ENCODE data around the gene APMAP.

APMAP gene

GRCh38 chr20:24986436-24987015 lies 6.0 kb downstream of the APMAP start:
- H3K9me3 ChIP-seq (ENCODE audit: severe bottlenecking), result no peaks in the 10 kb centered on the region
- no peaks in the 10 kb centered on the region for H3K27me3 ChIP-seq (ENCODE audit: insufficient read depth, low read depth, severe bottlenecking)
- no peak for DNase-seq
- TF ChIP-seq CTCF (IDR thresholded peaks at IDR 0.05; ENCODE audit: low read depth, low read length), result no peak
- no peak overlapping the region for H3K27ac ChIP-seq
- peaks cover 39% of the 10 kb centered on the region for H3K36me3 ChIP-seq
- H3K4me3 ChIP-seq (ENCODE audit: low read depth, low read length), result no peak overlapping the region

GRCh38 chr20:24985802-24986201 lies 6.7 kb downstream of the APMAP start:
- H3K4me3 ChIP-seq (ENCODE audit: low read depth, low read length), result no peak overlapping the region
- H3K27ac ChIP-seq, result no peak overlapping the region
- no peaks in the 10 kb centered on the region for H3K27me3 ChIP-seq (ENCODE audit: insufficient read depth, low read depth, severe bottlenecking)
- DNase-seq, result no peak
- TF ChIP-seq CTCF (IDR thresholded peaks at IDR 0.05; ENCODE audit: low read depth, low read length), result no peak
- H3K36me3 ChIP-seq, result peaks cover 46% of the 10 kb centered on the region
- H3K9me3 ChIP-seq (ENCODE audit: severe bottlenecking), result no peaks in the 10 kb centered on the region

- H3K36me3 ChIP-seq, result peaks cover 47% of the 10 kb centered on the region
Observed at GRCh38 chr20:24984961-24985640, 7.5 kb downstream of the APMAP start.

DNA sequence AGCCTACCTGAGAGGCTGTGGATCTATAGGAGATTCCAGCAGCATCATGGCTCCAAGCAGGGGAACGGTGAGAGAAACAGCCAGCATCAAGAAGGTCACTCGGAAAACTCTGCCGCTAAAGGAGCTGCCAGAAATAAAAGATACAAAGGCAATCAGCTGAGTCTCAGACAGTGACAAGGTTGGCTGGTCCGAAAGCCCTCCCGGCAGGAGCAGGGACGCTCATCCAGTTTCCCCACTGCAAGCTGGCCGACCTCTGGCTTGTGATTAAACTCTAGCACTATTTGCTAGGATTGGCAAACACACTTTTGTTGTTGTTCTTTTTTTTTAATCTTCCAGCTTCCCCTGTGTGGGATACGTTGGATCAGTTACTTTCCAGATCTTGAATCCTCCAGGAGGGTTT lies 8.7 kb downstream of the APMAP start:
- Histone ChIP-seq H3K36me3 (peaks cover 48% of the 10 kb centered on the region), H3K27me3 (ENCODE audit: insufficient read depth, low read depth, severe bottlenecking) (no peaks in the 10 kb centered on the region), H3K27ac (no peak overlapping the region), H3K9me3 (ENCODE audit: severe bottlenecking) (no peaks in the 10 kb centered on the region), H3K4me3 (ENCODE audit: low read depth, low read length) (no peak overlapping the region)
- DNase-seq, result no peak
- TF ChIP-seq CTCF (IDR thresholded peaks at IDR 0.05; ENCODE audit: low read depth, low read length), result no peak

More at GRCh38 chr20:24984961-24985640, 7.5 kb downstream of the APMAP start:
- no peak for DNase-seq
- H3K4me3 ChIP-seq (ENCODE audit: low read depth, low read length), result no peak overlapping the region
- no peaks in the 10 kb centered on the region for H3K27me3 ChIP-seq (ENCODE audit: insufficient read depth, low read depth, severe bottlenecking)
- TF ChIP-seq CTCF (IDR thresholded peaks at IDR 0.05; ENCODE audit: low read depth, low read length), result no peak
- H3K27ac ChIP-seq, result no peak overlapping the region
- no peaks in the 10 kb centered on the region for H3K9me3 ChIP-seq (ENCODE audit: severe bottlenecking)

DNA sequence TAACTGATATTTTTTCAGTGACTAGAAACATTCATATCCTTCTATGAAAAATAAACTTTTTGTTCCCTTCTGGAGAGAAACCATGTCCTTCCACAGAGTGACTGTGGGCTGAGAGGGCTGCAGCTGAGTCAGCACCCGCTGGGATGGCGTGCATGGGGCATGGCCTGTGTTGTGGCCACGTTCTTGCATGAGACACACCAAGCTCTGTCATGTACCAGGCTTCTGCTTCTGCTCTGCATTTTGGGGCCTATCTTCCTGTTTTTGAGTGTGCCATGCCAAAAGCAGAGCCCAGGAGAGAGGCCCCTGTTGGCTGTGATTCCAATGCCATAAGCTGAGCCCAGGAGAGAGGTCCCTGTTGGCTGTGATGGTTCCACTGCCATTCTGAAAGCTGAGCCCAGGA lies 10.8 kb downstream of the APMAP start:
- no peak for DNase-seq
- peaks cover 65% of the 10 kb centered on the region for H3K36me3 ChIP-seq
- H3K27ac ChIP-seq, result no peak overlapping the region
- H3K9me3 ChIP-seq (ENCODE audit: severe bottlenecking), result no peaks in the 10 kb centered on the region
- H3K4me3 ChIP-seq (ENCODE audit: low read depth, low read length), result no peak overlapping the region
- H3K27me3 ChIP-seq (ENCODE audit: insufficient read depth, low read depth, severe bottlenecking), result no peaks in the 10 kb centered on the region
- no peak for TF ChIP-seq CTCF (IDR thresholded peaks at IDR 0.05; ENCODE audit: low read depth, low read length)

- Histone ChIP-seq H3K36me3 (peaks cover 70% of the 10 kb centered on the region), H3K4me3 (ENCODE audit: low read depth, low read length) (no peak overlapping the region), H3K27ac (no peak overlapping the region), H3K27me3 (ENCODE audit: insufficient read depth, low read depth, severe bottlenecking) (no peaks in the 10 kb centered on the region), H3K9me3 (ENCODE audit: severe bottlenecking) (no peaks in the 10 kb centered on the region)
- no peak for DNase-seq
- no peak for TF ChIP-seq CTCF (IDR thresholded peaks at IDR 0.05; ENCODE audit: low read depth, low read length)
Observed at GRCh38 chr20:24981282-24981681, 11.3 kb downstream of the APMAP start.

Data from WERI-Rb-1 (cell line).